ENCODE data around the gene TCF3. TPM values are rescaled to one million over a fixed set of nuclear protein-coding genes. Genes with fewer than 3 reads are reported as not detected.

TCF3 gene
- polyA plus RNA-seq, 1 experiment = 51.7 TPM

DNA sequence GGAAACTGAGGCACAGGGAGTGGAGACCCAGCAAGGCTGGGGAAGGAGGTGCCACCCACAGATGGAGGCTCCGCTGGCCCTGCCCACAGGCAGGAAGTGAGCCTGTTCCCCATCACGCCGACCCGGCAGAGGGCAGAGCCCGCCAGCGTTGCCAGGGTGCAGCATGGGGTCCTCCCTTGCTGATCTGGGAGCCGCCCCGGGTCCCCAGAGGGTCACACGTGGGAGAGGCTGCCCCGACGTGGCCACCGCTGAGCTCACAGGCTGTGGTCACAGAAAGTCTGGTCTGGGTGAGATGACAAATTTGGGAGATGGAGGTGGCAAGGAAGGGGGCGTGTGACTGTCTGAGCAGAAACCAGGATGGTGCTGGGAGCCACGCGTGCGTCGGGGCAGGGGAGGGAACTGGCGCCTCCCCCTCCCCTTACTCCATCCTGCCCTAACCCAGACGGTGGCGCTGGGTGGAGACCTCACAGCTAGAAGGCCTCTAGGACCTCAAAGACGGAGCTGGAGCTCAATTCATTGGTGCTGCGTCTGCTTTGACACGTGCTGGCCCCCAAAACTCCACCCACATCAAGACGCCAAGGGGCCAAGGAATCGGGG lies 92.0 kb downstream of the TCF3 start:
- H3K27ac ChIP-seq (ENCODE audit: low read depth, low read length) = no peak overlapping the region
- no peak for DNase-seq (ENCODE audit: low read depth, low spot score)
- ChIA-PET POLR2A (no interaction called here), CTCF (interaction anchor here (0.5 kb wide), 1 partner anchor 14 kb away, joined by 3 read pairs; no protein-coding TSS in a partner anchor)
- H3K27me3 ChIP-seq (ENCODE audit: control insufficient read depth, insufficient read depth, low read length) = no peaks in the 10 kb centered on the region
- H3K9me3 ChIP-seq (ENCODE audit: control insufficient read depth, insufficient read depth, low read length) = no peaks in the 10 kb centered on the region; the same call in 1 of the 2 replicates
- no peak overlapping the region for H3K4me3 ChIP-seq (ENCODE audit: low read depth, low read length)
- TF ChIP-seq CTCF (IDR thresholded peaks at IDR 0.05; ENCODE audit: low read depth, low read length) = no peak

Small RNAs within 50 kb of the gene (small RNA-seq; reads per million reads assigned to genes)
- gene AC005943.2 (ENCODE audit: insufficient read length, low read depth) (not detected), gene RN7SL477P (ENCODE audit: insufficient read length, low read depth) (not detected), gene RNU6-1223P (ENCODE audit: insufficient read length, low read depth) (not detected)

Other genes with a start within 250 kb of the TCF3 start
- 45.8 and 52.8 TPM in 2 replicates for gene DAZAP1, start 245.0 kb downstream of the TCF3 start, polyA plus RNA-seq (2011; rRNA removed)
- 596 and 980 TPM in 2 replicates for gene RPS15, start 214.2 kb downstream of the TCF3 start, polyA plus RNA-seq (2011; rRNA removed)
- gene APC2, start 202.5 kb downstream of the TCF3 start, polyA plus RNA-seq (2011; rRNA removed) = 0.09 and 0.17 TPM in 2 replicates
- 14.5 and 17.5 TPM in 2 replicates for gene C19orf25, start 173.4 kb downstream of the TCF3 start, polyA plus RNA-seq (2011; rRNA removed)
- gene PCSK4, start 162.3 kb downstream of the TCF3 start, polyA plus RNA-seq (2011; rRNA removed) = 0.40 TPM in 2 replicates
- gene REEP6, start 161.4 kb downstream of the TCF3 start, polyA plus RNA-seq (2011; rRNA removed) = 0.84 and 1.1 TPM in 2 replicates
- 5.6 and 7.5 TPM in 2 replicates for gene ADAMTSL5, start 139.6 kb downstream of the TCF3 start, polyA plus RNA-seq (2011; rRNA removed)
- gene PLK5, start 128.5 kb downstream of the TCF3 start, polyA plus RNA-seq (2011; rRNA removed) = not detected in 2 replicates
- gene MEX3D, start 84.3 kb downstream of the TCF3 start, polyA plus RNA-seq (2011; rRNA removed) = 5.4 and 6.2 TPM in 2 replicates
- gene MBD3, start 59.8 kb downstream of the TCF3 start, polyA plus RNA-seq (2011; rRNA removed) = 21.9 and 35.4 TPM in 2 replicates
- 153 and 166 TPM in 2 replicates for gene UQCR11, start 47.2 kb downstream of the TCF3 start, polyA plus RNA-seq (2011; rRNA removed)
- not detected in 2 replicates for gene ONECUT3, start 100.9 kb upstream of the TCF3 start, polyA plus RNA-seq (2011; rRNA removed)
- 2.7 and 2.8 TPM in 2 replicates for gene ATP8B3, start 159.7 kb upstream of the TCF3 start, polyA plus RNA-seq (2011; rRNA removed)
- gene REXO1, start 195.9 kb upstream of the TCF3 start, polyA plus RNA-seq (2011; rRNA removed) = 5.4 and 8.4 TPM in 2 replicates
- 3.4 and 4.4 TPM in 2 replicates for gene KLF16, start 211.0 kb upstream of the TCF3 start, polyA plus RNA-seq (2011; rRNA removed)
- gene ABHD17A, start 232.9 kb upstream of the TCF3 start, polyA plus RNA-seq (2011; rRNA removed) = 30.8 and 54.5 TPM in 2 replicates

Data from AG04450 (cell line).